AML-193 (cell line): ENCODE measurements around the gene KCNAB1.

Experiments used
- DNase-seq, 2 experiments: peaks; one replicate each; lab custom pipeline; 2025; lab: John Stamatoyannopoulos, UW

KCNAB1 gene

DNA sequence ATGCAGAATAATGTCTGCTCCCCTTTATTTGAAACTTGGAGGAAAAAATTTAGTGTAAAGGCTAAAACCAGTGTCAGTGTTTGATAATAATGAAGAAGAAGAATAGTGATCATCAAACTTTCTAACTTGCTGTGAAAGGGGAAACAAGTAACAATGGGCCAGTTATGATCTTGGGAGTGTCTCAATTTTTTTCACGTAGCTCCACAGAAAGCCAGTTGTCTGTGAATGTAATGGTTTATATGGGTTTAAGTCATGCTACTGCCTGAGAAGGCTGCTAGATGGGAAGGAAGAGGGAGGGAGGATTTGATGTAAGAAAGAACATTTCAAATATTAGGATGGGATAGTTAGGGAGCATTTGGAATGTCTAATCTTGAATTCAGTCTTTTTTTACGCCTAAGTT lies 455.7 kb downstream of the KCNAB1 start:
- no peak for DNase-seq

GRCh38 chr3:156576651-156577348 lies 456.4 kb downstream of the KCNAB1 start:
- DNase-seq, result peak; percentile 33 to 55

GRCh38 chr3:156577736-156578135 lies 457.4 kb downstream of the KCNAB1 start:
- DNase-seq, result no peak

DNA sequence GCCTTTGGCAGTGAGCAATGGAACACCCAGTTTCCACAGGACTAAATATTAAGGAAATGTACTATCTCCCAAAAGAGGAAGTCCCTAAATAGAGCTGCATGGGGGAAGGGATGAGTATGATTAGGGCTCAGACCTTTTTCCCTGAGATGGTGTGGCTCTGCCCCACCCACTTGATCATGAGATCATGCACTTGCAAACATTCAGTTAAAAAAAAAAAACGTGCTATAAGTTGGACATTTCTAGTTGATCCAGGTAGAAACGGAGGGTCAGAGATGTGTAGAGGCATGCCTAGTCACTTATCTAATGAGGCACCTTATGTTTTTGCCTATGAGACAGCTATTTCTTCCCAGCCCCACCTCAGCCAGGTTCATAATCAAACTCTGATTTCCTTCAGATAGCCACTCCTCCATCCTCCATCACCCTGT lies 459.1 kb downstream of the KCNAB1 start:
- DNase-seq, result peak; percentile 72 to 73

- DNase-seq, result no peak
Measured at GRCh38 chr3:156581033-156581432, 460.7 kb downstream of the KCNAB1 start.

DNA sequence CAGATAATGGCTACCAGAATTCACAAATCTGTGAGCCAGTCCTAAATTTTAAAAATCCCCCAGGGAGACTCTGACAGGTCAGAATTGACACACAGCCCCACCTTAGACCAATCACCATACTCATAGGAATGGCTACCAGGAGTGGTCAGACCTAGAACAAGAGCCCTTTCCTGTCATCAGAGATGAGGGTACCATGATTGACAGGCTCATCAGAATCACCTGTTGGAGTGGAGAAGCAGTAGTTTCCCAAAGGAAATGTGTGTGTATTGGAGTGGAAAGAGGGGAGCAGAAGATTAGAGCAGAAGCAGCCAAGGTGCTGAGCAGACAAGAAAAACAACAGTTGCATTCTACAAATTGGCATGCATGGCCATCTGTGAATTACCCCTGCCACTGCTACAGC lies 461.6 kb downstream of the KCNAB1 start:
- DNase-seq, result no peak

DNA sequence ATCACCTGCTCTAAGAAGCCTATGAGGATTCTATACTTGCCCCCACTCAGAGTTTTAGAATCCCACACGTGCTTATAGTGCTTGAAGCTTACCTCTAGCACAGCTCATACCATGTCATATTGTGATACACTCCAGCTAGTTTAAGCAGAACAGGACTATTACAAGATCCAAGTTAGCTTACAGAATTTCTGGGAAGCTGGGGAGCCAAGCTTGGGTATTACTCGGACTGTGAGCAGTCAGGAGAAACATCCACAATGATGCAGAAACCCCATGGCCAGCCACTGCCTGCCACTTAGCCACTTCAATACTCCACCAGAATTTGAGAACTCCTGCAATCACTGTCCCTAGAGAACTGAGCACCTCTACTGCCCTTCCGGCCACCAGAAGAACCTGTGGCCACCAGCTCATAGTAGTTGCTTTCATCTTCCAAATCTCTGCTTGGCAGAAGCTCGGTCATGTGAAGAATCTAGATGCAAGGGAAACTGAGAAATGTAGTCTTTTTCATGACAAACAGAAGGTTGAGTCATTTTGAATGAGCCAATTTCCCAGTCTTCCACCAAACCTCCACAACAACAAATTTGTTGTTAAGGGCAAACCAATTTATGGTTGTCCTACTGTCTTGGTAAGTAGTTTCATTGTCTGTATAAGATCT lies 462.3 kb downstream of the KCNAB1 start:
- DNase-seq, result no peak

DNA sequence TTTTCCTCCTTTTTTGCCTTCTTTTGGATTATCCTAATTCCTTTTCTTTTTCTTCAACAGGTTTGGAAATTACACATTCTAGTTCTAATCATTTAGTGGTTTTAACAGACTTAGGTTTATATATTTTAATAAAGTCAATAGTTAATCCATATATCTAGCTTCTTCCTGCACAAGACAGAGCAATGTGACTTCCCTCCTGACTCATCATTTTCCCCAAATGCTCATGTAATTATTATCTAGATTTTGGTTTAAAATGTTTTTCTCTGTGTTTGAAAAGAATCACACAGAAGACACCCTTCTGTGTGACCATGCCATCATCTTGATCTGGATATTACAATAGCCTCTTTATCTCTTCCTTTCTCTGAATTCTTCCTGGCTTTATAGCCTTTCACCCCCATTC lies 463.1 kb downstream of the KCNAB1 start:
- DNase-seq, result no peak

DNA sequence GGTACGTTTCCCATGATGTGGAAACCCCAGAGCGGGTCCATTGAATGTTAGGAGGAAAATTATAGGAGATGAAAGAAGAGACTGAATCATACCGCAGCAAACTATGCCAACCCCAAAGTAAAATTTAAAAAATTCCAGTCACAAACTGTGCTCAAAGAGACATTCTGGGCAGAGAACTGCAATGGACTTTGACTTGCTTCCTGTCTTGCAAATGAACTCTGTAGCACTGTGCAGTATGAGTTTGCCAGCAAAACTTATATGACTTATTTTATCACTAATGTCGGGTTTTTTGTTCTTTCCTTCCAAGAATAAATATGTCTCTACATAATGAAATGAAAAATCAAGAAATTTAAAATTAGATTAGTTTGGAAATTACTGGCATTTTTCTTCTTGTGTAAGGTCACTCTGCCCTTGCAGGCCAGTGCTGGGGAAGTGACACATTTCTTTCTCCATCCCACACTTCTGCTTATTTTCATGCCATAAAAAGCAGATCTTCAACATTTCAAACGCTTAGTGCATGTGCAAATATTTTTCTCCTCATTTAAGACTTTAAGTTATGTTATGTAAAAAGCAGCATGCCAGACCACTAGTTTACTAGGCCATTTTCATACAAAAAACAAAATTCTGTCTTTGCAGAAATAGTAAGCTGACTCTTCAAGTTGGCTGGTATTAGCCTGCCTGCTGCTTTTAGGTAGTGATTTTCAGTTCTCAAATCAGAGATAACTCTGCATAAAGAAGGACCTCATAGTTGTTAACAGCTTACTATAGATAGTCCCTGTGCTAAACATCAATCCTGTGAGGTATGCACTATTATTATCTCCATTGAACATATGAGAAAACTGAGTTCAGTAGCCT lies 466.8 kb downstream of the KCNAB1 start:
- peak; percentile 82 to 87 for DNase-seq

- no peak for DNase-seq
Measured at GRCh38 chr3:156587760-156588069, 467.3 kb downstream of the KCNAB1 start.
